Vagina (tissue), 2 donors: ENCODE measurements around the gene TSACC. TPM values are rescaled to one million over a fixed set of nuclear protein-coding genes. Genes with fewer than 3 reads are reported as not detected.

ENCODE experiments used
- DNase-seq, 2 donors: peaks; one replicate each; pipeline ENCODE4 v3.0.0-alpha.2; 2017; ENCODE audit errors: extremely low spot score in 2 of 2
- H3K27ac ChIP-seq: fragments of 200-600 bp; sonication (generic); one replicate; pipeline ENCODE4 v1.5.1; 2019
- H3K27me3 ChIP-seq: fragments of 200-600 bp; sonication (generic); one replicate; pipeline ENCODE4 v1.5.1; 2019
- H3K36me3 ChIP-seq, 2 donors: fragments of 200-600 bp; sonication (generic); one replicate each; pipeline ENCODE4 v1.5.1; 2017 to 2019
- H3K4me1 ChIP-seq: fragments of 200-600 bp; sonication (generic); one replicate; pipeline ENCODE4 v1.5.1; 2019
- H3K4me3 ChIP-seq, 2 donors: fragments of 200-600 bp; sonication (generic); 1 replicate in 1 of 2; 2 replicates in 1 of 2; pipeline ENCODE4 v1.5.1; 2016 to 2019
- H3K9me3 ChIP-seq: fragments of 200-600 bp; sonication (generic); one replicate; pipeline ENCODE4 v1.5.1; 2019
- POLR2A ChIP-seq, 2 donors: fragments of 450-650 bp; IDR thresholded peaks; one replicate each; pipeline ENCODE4 v1.6.1; 2017; ENCODE audit warnings: antibody characterized with exemption in 2 of 2, mild to moderate bottlenecking in 2 of 2, moderate library complexity in 2 of 2
- POLR2AphosphoS5 ChIP-seq, 2 donors: sonication (generic); formaldehyde crosslinking; IDR thresholded peaks; one replicate each; pipeline ENCODE4 v1.9.0; 2017; ENCODE audit warnings: antibody characterized with exemption in 2 of 2, mild to moderate bottlenecking in 2 of 2, low read depth in 1 of 2; ENCODE audit not compliant: insufficient read depth in 1 of 2
- intact Hi-C: fragments of 100-400 bp; cut with DNase I; formaldehyde crosslinking; loops from one replicate; pipeline ENCODE4 v1.15.1; 2023
- total RNA-seq: library from RNA; depleted of rRNA; stranded (reverse); fragments of >200 nt; gene quantifications from one replicate; pipeline ENCODE4 v1.2.3, GENCODE V29; 2016
- TF ChIP-seq, protein P1 (sequence below), 3 experiments: fragments of 450-650 bp in 2 of 3; fragments of 200-600 bp in 1 of 3; sonication (generic) in 1 of 3; IDR thresholded peaks; one replicate each; pipeline ENCODE4 v1.5.1; 2017 to 2019; ENCODE audit warnings: antibody characterized with exemption in 3 of 3, mild to moderate bottlenecking in 2 of 3, moderate library complexity in 2 of 3

The TSACC gene
- total RNA-seq, 1 donor from 2014 or later = not detected

DNA sequence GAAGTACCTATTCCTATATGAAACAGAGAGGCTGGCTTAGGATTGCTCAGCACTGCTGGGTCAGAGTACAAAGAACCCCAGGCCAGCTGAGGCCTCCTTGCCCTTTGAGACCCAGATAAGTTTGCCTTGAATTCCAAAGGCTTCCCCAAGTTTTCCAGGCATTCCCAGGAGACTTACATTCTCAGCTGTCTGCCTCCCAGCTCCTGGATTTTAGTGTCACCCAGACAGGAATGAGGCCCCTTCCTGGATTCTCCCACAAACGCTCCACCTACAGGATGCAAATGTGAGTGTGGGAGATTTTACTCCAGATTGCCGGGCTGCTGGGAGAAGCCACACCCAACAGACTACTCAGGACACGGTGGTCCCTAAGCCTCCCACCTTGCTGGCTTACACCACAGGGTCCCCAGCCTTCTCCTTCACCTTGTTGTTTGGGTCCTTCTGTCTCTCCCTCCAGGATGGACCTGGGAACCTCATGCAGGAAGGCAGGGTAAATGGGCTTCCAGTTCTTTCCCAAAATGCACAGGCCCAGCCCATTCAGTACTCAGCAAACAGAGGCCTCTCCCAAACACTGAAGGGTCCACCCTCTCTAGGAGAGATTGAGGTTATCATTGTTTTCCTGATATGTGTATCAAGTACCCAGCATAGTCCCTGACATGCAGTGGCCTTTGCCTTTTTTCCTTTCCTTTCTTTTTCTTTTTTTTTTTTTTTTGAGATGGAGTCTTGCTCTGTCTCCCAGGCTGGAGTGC, 41.3 kb downstream of the TSACC start:
- DNase-seq = no peak

DNA sequence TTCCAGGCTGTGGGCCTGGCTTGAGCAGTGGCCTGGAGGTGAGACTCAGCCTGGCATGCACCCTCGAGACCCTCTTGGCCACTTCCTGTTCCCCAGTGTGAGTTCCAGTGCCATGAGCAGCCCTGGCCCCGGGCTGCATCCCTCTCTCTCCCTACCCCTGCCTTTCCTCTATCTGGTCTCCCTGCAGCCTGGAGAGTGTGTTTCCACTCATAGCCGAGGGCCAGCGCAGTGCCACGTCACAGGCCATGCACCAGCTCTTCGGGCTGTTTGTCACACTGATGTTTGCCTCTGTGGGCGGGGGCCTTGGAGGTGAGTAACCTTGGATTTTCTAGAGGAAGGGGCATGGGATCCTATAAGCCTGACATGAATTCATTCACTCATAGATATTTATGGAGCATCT, 44.2 kb downstream of the TSACC start:
- no peak for DNase-seq
- no peaks in the 10 kb centered on the region for H3K9me3 ChIP-seq
- no peaks in the 10 kb centered on the region for H3K27me3 ChIP-seq
- H3K4me3 ChIP-seq = no peak overlapping the region
- intact Hi-C loops = loop anchor here (10.0 kb wide), 1 partner anchor 202 kb away; no protein-coding TSS in a partner anchor
- no peaks in the 10 kb centered on the region for H3K36me3 ChIP-seq
- no peaks in the 10 kb centered on the region for H3K4me1 ChIP-seq
- no peak overlapping the region for H3K27ac ChIP-seq
- TF ChIP-seq POLR2AphosphoS5 (IDR thresholded peaks at IDR 0.05; ENCODE audit: insufficient read depth in 1 of 2, low read depth in 1 of 2) (no peak), POLR2A (IDR thresholded peaks at IDR 0.05) (no peak)
- TF ChIP-seq, protein P1, sequence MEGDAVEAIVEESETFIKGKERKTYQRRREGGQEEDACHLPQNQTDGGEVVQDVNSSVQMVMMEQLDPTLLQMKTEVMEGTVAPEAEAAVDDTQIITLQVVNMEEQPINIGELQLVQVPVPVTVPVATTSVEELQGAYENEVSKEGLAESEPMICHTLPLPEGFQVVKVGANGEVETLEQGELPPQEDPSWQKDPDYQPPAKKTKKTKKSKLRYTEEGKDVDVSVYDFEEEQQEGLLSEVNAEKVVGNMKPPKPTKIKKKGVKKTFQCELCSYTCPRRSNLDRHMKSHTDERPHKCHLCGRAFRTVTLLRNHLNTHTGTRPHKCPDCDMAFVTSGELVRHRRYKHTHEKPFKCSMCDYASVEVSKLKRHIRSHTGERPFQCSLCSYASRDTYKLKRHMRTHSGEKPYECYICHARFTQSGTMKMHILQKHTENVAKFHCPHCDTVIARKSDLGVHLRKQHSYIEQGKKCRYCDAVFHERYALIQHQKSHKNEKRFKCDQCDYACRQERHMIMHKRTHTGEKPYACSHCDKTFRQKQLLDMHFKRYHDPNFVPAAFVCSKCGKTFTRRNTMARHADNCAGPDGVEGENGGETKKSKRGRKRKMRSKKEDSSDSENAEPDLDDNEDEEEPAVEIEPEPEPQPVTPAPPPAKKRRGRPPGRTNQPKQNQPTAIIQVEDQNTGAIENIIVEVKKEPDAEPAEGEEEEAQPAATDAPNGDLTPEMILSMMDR (IDR thresholded peaks at IDR 0.05) = no peak

More for the DNA sequence above, 41.3 kb downstream of the TSACC start:
- no peak overlapping the region for H3K27ac ChIP-seq
- intact Hi-C loops = loop anchor here (10.0 kb wide), 1 partner anchor 205 kb away; no protein-coding TSS in a partner anchor
- H3K36me3 ChIP-seq = no peaks in the 10 kb centered on the region
- no peaks in the 10 kb centered on the region for H3K4me1 ChIP-seq
- H3K27me3 ChIP-seq = no peaks in the 10 kb centered on the region
- TF ChIP-seq, protein P1 (IDR thresholded peaks at IDR 0.05) = no peak
- TF ChIP-seq POLR2AphosphoS5 (IDR thresholded peaks at IDR 0.05; ENCODE audit: insufficient read depth in 1 of 2, low read depth in 1 of 2) (no peak), POLR2A (IDR thresholded peaks at IDR 0.05) (no peak)
- no peak overlapping the region for H3K4me3 ChIP-seq
- no peaks in the 10 kb centered on the region for H3K9me3 ChIP-seq

DNA sequence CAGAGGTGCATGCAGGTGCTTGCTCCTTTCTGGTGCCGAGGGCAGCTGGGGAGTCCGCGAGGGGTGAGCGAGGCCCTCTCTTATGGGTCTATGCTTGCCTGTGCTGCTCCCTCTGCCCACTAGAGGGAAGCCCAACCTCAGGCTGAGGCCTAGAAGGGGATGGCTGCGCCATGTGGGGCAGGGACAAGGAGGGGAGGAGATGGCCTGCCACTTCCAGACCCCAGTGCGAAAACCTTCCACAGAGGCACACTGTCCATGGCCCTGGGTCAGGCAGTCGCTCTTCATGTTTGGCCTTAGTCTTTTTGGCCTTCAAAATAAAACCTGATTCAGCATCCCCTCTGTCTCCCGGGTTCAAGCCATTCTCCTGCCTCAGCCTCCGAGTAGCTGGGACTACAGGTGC, 44.7 kb downstream of the TSACC start:
- no peak overlapping the region for H3K4me3 ChIP-seq
- no peak for TF ChIP-seq POLR2A (IDR thresholded peaks at IDR 0.05)
- TF ChIP-seq, protein P1 (IDR thresholded peaks at IDR 0.05) = peak; percentile 8 to 45 (median 23)
- no peaks in the 10 kb centered on the region for H3K27me3 ChIP-seq
- no peak overlapping the region for H3K27ac ChIP-seq
- DNase-seq = no peak
- intact Hi-C loops = loop anchor here (10.0 kb wide), 1 partner anchor 202 kb away; no protein-coding TSS in a partner anchor
- no peaks in the 10 kb centered on the region for H3K36me3 ChIP-seq
- H3K4me1 ChIP-seq = no peaks in the 10 kb centered on the region
- no peaks in the 10 kb centered on the region for H3K9me3 ChIP-seq

DNA sequence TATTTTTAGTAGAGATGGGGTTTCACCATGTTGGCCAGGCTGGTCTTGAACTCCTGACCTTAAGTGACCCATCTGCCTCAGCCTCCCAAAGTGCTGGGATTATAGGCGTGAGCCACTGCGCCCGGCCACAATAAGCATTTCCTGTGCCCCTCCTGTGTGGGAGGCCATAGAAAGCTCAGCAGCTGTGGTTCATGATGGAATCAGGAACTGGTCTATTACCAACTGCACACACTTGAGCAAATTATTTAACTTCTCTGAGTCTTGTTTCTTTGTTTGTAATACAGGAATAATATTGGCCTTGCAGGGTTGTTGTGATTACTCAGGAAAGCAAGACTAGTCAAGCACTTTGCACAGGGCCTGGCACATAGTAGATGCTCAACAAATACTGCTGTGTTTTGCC, 45.7 kb downstream of the TSACC start:
- no peaks in the 10 kb centered on the region for H3K4me1 ChIP-seq
- H3K27ac ChIP-seq = no peak overlapping the region
- H3K9me3 ChIP-seq = no peaks in the 10 kb centered on the region
- H3K4me3 ChIP-seq = no peak overlapping the region
- DNase-seq = no peak
- TF ChIP-seq POLR2AphosphoS5 (IDR thresholded peaks at IDR 0.05; ENCODE audit: insufficient read depth in 1 of 2, low read depth in 1 of 2) = no peak
- TF ChIP-seq, protein P1 (IDR thresholded peaks at IDR 0.05) = no peak
- TF ChIP-seq POLR2A (IDR thresholded peaks at IDR 0.05) = no peak
- intact Hi-C loops = loop anchor here (10.0 kb wide), 1 partner anchor 201 kb away; no protein-coding TSS in a partner anchor
- H3K36me3 ChIP-seq = no peaks in the 10 kb centered on the region
- H3K27me3 ChIP-seq = no peaks in the 10 kb centered on the region

DNA sequence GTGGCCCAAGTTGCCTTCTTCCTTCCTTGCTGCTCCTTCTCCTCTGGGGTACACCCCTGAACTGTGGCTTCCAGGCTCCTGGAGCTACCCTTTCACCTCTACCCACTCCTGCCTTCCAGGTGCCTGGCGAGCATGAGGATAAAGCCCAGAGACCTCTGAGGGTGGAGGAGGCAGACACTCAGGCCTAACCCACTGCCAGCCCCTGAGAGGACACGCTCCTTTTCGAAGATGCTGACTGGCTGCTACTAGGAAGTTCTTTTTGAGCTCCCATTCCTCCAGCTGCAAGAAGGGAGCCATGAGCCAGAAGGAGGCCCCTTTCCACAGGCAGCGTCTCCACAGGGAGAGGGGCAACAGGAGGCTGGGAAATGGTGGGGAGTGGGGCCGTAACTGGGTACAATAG, 46.3 kb downstream of the TSACC start:
- TF ChIP-seq, protein P1 (IDR thresholded peaks at IDR 0.05) = no peak
- TF ChIP-seq POLR2A (IDR thresholded peaks at IDR 0.05) (no peak), POLR2AphosphoS5 (IDR thresholded peaks at IDR 0.05; ENCODE audit: insufficient read depth in 1 of 2, low read depth in 1 of 2) (no peak)
- no peaks in the 10 kb centered on the region for H3K27me3 ChIP-seq
- H3K36me3 ChIP-seq = no peaks in the 10 kb centered on the region
- H3K9me3 ChIP-seq = no peaks in the 10 kb centered on the region
- intact Hi-C loops = loop anchor here (5.0 to 10.0 kb wide), 3 partner anchors 53 to 273 kb away; no protein-coding TSS in a partner anchor
- no peak overlapping the region for H3K27ac ChIP-seq
- no peak for DNase-seq
- H3K4me3 ChIP-seq = no peak overlapping the region
- H3K4me1 ChIP-seq = no peaks in the 10 kb centered on the region
